COLO668 (cell line): ENCODE measurements around the gene CCDC169.
A peak's percentile ranks its signal among the peaks of the same experiment; 100 is the strongest.
"Not testable (repeated sequence)": the region's sequence is repeated elsewhere in the genome, so short reads cannot be mapped to it uniquely, and the experiment has no call there.

Experiments used
- DNase-seq: peaks from one replicate; lab custom pipeline; 2025; ENCODE audit not compliant: unreplicated experiment; lab: John Stamatoyannopoulos, UW

Gene CCDC169

GRCh38 chr13:36297366-36298338 lies at the start of gene CCDC169:
TSS of gene CCDC169 (minus strand) at chr13:36297814. CDS start at chr13:36297719, 95 bp downstream.
- peak; percentile 83 for DNase-seq

GRCh38 chr13:36346222-36347083 lies 48.8 kb upstream of the CCDC169 start, which contains the start of gene SPART:
TSS of gene SPART (minus strand) at chr13:36346394. CDS start at chr13:36335830, 10,564 bp downstream.
- peak; percentile 94 for DNase-seq

- DNase-seq = no peak
Measured at GRCh38 chr13:36345438-36346221, 48.0 kb upstream of the CCDC169 start.

GRCh38 chr13:36344886-36345437 lies 47.3 kb upstream of the CCDC169 start:
- DNase-seq = no peak

GRCh38 chr13:36344173-36344572 lies 46.6 kb upstream of the CCDC169 start:
- no peak for DNase-seq

GRCh38 chr13:36343766-36344165 lies 46.2 kb upstream of the CCDC169 start:
- no peak for DNase-seq

- DNase-seq = no peak
Measured at GRCh38 chr13:36342715-36343114, 45.1 kb upstream of the CCDC169 start.

- DNase-seq = no peak
Measured at GRCh38 chr13:36341718-36342117, 44.1 kb upstream of the CCDC169 start.

GRCh38 chr13:36339600-36340155 lies 42.1 kb upstream of the CCDC169 start:
- no peak for DNase-seq

GRCh38 chr13:36337938-36338641 lies 40.5 kb upstream of the CCDC169 start:
- no peak for DNase-seq

GRCh38 chr13:36332986-36333385 lies 35.4 kb upstream of the CCDC169 start:
- no peak for DNase-seq

GRCh38 chr13:36332255-36332654 lies 34.6 kb upstream of the CCDC169 start:
- not testable (repeated sequence) for DNase-seq

- DNase-seq = no peak
Measured at GRCh38 chr13:36331280-36331679, 33.7 kb upstream of the CCDC169 start.

- DNase-seq = no peak
Measured at GRCh38 chr13:36329361-36329760, 31.7 kb upstream of the CCDC169 start.

GRCh38 chr13:36328821-36329220 lies 31.2 kb upstream of the CCDC169 start:
- no peak for DNase-seq

- DNase-seq = no peak
Measured at GRCh38 chr13:36325912-36326311, 28.3 kb upstream of the CCDC169 start.

GRCh38 chr13:36324881-36325280 lies 27.3 kb upstream of the CCDC169 start:
- DNase-seq = not testable (repeated sequence)

- no peak for DNase-seq
Measured at GRCh38 chr13:36323951-36324566, 26.4 kb upstream of the CCDC169 start.

- no peak for DNase-seq
Measured at GRCh38 chr13:36323408-36323807, 25.8 kb upstream of the CCDC169 start.
